PFSK-1 (cell line): ENCODE results near the gene CAPNS2.

ENCODE experiments used
- FOXP2 ChIP-seq: optimal IDR thresholded peaks from 2 replicates; pipeline ENCODE3; 2011; ENCODE audit warnings: borderline replicate concordance, control low read depth, inconsistent platforms; ENCODE audit not compliant: insufficient read depth; ENCODE audit errors: extremely low read length, extremely low read depth
- POLR2AphosphoS5 ChIP-seq: IDR thresholded peaks from 2 replicates; pipeline ENCODE4 v1.6.1; 2012; ENCODE audit warnings: low read depth, mild to moderate bottlenecking, control low read depth, low read length, moderate library complexity
- SIN3A ChIP-seq: IDR thresholded peaks from 2 replicates; pipeline ENCODE4 v1.6.1; 2012; ENCODE audit warnings: mild to moderate bottlenecking, low read length, moderate library complexity, borderline replicate concordance; ENCODE audit not compliant: insufficient read depth
- TAF1 ChIP-seq: IDR thresholded peaks from 2 replicates; pipeline ENCODE4 v1.6.1; 2012; ENCODE audit warnings: low read length, control low read depth, borderline replicate concordance; ENCODE audit not compliant: insufficient read depth
- TF ChIP-seq, protein P1 (sequence below), 2 experiments: IDR thresholded peaks; 2 replicates each; pipeline versions ENCODE4 v1.6.1 to v1.8.0; 2011 to 2012; ENCODE audit warnings: low read depth in 2 of 2, low read length in 2 of 2, control low read depth in 1 of 2, inconsistent platforms in 1 of 2, mild to moderate bottlenecking in 1 of 2, moderate library complexity in 1 of 2; ENCODE audit not compliant: insufficient read depth in 1 of 2

CAPNS2 gene

DNA sequence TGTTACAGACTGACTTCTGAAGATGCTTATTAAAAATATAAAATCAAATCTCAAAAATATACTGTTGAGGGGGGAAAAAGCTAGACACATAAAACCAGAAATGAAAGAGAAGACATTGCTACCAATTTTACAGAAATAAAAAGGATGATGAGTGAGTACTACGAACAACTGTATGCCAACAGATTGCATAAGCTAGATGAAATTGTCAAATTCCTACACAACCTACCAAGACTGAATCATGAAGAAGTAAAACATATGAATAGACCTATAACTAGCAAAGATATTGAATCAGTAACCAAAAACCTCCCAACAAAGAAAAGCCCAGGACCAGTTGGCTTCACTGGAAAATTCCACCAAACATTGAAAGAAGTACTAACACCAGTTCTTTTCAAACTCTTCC lies 3.5 kb upstream of the CAPNS2 start:
- no peak for TF ChIP-seq POLR2AphosphoS5
- TF ChIP-seq TAF1, result no peak

DNA sequence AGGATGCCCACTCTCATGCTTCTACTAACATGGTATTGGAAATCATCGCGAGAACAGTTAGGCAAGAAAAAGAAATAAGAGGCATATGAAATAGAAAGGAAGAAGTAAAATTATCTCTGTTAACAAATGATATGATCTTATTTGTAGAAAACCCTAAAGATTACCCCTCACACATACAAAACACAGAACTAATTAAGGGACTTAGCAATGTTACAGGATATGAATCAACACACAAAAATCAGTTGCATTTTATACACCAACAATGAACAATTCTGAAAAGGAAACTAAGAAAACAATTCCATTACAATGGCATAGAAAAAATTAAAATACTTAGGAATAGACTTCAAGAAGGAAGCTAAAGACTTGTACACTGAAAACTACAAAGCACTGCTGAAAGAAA lies 2.7 kb upstream of the CAPNS2 start:
- TF ChIP-seq, protein P1, sequence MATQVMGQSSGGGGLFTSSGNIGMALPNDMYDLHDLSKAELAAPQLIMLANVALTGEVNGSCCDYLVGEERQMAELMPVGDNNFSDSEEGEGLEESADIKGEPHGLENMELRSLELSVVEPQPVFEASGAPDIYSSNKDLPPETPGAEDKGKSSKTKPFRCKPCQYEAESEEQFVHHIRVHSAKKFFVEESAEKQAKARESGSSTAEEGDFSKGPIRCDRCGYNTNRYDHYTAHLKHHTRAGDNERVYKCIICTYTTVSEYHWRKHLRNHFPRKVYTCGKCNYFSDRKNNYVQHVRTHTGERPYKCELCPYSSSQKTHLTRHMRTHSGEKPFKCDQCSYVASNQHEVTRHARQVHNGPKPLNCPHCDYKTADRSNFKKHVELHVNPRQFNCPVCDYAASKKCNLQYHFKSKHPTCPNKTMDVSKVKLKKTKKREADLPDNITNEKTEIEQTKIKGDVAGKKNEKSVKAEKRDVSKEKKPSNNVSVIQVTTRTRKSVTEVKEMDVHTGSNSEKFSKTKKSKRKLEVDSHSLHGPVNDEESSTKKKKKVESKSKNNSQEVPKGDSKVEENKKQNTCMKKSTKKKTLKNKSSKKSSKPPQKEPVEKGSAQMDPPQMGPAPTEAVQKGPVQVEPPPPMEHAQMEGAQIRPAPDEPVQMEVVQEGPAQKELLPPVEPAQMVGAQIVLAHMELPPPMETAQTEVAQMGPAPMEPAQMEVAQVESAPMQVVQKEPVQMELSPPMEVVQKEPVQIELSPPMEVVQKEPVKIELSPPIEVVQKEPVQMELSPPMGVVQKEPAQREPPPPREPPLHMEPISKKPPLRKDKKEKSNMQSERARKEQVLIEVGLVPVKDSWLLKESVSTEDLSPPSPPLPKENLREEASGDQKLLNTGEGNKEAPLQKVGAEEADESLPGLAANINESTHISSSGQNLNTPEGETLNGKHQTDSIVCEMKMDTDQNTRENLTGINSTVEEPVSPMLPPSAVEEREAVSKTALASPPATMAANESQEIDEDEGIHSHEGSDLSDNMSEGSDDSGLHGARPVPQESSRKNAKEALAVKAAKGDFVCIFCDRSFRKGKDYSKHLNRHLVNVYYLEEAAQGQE (IDR thresholded peaks at IDR 0.05; ENCODE audit: insufficient read depth in 1 of 2, low read depth in 2 of 2, low read length in 2 of 2), result no peak
- TF ChIP-seq POLR2AphosphoS5 (no peak), TAF1 (no peak), SIN3A (no peak), FOXP2 (no peak)

- TF ChIP-seq FOXP2, result no peak
- TF ChIP-seq, protein P1 (IDR thresholded peaks at IDR 0.05; ENCODE audit: insufficient read depth in 1 of 2, low read depth in 2 of 2, low read length in 2 of 2), result no peak
- no peak for TF ChIP-seq TAF1
- no peak for TF ChIP-seq SIN3A
- no peak for TF ChIP-seq POLR2AphosphoS5
Measured at GRCh38 chr16:55565086-55565485, 1.4 kb upstream of the CAPNS2 start.

GRCh38 chr16:55567382-55567781 lies 898 bp downstream of the CAPNS2 start:
- TF ChIP-seq SIN3A (no peak), POLR2AphosphoS5 (no peak), TAF1 (no peak), FOXP2 (no peak)
- TF ChIP-seq, protein P1 (IDR thresholded peaks at IDR 0.05; ENCODE audit: insufficient read depth in 1 of 2, low read depth in 2 of 2, low read length in 2 of 2), result no peak

DNA sequence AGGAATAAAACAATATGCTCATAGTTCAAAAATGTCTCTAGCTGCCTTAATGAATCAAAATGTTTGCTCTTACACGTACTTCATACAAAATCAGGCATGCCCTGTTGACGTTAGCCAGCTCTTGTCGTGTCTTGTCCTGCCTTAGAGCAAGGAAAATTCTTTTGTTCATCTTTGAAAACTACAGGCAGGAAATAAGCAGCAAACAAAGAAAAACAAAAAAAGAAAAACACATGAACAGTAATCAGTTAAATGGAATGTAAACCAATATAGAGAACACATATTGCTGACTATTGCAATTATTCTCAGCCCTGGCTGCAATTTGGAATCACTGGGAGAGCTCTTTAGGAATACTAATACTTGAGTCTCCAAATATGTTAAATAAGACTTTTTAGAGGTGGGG lies 1.7 kb downstream of the CAPNS2 start:
- TF ChIP-seq TAF1, result no peak

GRCh38 chr16:55569025-55569424 lies 2.5 kb downstream of the CAPNS2 start:
- TF ChIP-seq TAF1, result no peak
- TF ChIP-seq, protein P1 (IDR thresholded peaks at IDR 0.05; ENCODE audit: insufficient read depth in 1 of 2, low read depth in 2 of 2, low read length in 2 of 2), result no peak
- no peak for TF ChIP-seq FOXP2
- no peak for TF ChIP-seq POLR2AphosphoS5
